Measurements from ENCODE around the gene TSPEAR.
"Not testable (repeated sequence)": the region's sequence is repeated elsewhere in the genome, so short reads cannot be mapped to it uniquely, and the experiment has no call there.

TSPEAR gene

DNA sequence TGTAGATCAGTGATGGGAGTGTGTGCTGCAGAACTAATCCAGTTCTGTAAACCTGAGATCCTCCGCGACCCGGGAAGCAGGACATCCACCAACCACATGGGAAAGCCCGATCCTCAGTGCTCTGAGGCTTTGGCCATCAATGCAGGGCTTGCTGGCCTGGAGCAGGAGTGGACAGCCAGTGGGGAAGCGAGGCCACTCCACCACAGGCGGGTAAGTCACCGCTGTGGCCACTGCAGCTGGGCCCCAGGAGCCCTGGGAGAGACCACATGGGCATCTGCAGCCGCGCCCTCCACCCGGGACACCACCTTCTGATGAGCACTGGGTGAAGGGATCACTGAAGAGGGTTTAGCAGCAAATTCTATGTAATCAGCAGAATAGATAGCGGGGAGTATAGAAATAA lies 30.2 kb downstream of the TSPEAR start:
- no peak for DNase-seq

DNA sequence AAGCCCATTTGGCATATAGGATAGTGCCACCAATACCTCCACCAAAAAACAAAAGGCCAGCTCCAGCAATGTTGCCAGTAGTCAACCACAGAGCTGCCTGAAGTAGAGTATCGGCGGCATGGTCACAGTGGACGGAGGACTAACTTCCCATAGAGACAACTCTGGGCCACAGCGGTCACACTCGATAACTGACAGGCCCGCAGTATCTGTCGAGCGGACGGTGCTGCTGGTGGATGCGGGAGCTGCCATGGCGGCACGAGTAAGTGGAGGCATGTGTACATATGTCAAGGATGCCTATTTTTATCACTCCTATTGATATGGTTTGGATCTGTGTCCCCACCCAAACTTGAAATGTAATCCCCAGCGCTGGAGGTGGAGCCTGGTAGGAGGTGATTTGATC lies 33.5 kb downstream of the TSPEAR start:
- no peak for DNase-seq

DNA sequence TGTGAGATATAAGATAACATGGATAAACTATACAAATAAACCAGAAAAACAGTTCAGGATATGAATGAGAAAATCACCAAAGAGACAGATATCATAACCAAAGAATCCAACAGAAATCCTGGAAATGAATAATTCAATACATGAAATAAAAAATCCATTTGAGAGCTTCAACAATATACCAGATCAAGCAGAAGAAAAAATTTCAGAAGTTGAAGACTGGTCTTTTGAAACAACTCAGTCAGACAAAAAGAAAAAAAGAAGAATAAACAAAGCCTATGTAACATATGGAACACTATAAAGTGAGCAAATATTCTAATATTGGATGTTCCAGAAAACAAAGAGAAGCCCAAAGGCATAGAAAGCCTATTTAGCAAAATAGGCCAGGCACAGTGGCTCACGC lies 39.5 kb downstream of the TSPEAR start:
- DNase-seq, result no peak

DNA sequence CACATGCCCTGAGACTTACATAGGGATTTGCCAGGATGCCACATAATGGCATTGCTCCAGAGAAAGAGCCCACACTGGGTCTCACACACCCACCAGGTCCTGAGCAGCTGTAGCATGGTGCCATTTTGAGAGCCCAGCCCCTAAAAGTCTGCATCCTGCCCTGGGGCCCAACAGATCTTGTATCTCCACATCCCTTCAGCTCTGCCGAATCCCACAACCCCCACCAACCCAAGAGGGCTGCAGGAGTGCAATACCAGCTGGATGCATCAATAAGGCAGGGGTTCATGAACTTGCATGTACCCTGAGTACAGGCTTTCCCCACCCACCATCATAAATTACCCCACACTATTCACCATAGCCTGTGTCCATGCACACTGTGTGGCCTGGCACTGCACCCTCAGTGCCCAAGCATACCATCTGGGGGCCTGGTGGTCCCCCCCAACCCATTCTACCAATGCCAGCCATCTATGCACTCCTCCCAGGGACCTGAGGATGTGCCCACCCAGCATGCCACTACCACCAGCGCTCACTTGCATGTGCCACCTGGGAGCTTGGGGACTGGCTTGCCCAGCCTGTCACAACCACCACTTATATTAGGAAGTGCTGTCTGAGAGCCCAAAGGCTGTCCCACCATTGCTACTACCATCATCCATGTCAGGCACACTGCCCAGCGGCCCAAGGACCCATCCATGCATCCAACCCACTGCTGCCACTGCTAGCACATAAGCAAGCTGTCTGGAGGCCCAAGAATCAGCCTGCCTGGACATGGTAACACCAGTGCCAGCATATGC lies 40.5 kb downstream of the TSPEAR start:
- no peak for DNase-seq

- no peak for DNase-seq
These were observed 43.8 kb downstream of the TSPEAR start for GRCh38 chr21:44667612-44668011.

GRCh38 chr21:44666401-44667320 lies 44.7 kb downstream of the TSPEAR start, which contains the start of gene KRTAP12-2:
Gene KRTAP12-2 (minus strand): TSS chr21:44666927. CDS start chr21:44666886, 41 bp downstream.
- peak; percentile 1 for DNase-seq

GRCh38 chr21:44664691-44665090 lies 46.7 kb downstream of the TSPEAR start:
- DNase-seq, result no peak

- DNase-seq, result not testable (repeated sequence)
These were observed 49.8 kb downstream of the TSPEAR start for GRCh38 chr21:44661567-44661966.

DNA sequence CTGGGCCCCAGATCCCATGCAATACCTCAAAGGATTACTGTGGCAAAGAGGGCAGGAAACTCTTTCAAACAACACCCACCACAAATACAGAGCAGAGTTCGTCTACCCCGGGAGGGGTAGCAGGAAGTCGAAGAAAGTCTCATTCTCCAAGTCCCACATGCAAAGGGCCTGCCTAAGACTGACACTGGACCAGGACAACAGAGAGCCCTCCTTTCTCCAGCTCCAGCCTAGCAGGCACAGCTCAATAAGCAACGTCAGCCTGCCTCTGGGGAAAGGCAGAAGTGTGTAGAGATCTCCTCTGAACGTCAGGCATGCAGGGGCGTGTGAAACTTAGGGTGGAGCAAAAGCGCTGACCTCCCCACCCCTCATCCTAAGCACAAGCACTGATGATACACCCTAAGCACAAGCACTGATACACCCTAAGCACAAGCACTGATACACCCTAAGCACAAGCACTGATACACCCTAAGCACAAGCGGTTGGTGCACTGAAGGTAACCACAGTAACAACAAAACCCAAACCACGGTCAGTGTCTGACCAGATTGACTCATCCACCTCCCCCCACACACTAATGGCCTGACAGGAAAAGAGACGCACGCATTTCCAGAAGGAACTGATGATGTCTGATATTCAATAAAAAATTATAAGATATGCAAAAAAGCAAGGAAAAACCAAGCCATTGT lies 52.3 kb downstream of the TSPEAR start:
- DNase-seq, result no peak

DNA sequence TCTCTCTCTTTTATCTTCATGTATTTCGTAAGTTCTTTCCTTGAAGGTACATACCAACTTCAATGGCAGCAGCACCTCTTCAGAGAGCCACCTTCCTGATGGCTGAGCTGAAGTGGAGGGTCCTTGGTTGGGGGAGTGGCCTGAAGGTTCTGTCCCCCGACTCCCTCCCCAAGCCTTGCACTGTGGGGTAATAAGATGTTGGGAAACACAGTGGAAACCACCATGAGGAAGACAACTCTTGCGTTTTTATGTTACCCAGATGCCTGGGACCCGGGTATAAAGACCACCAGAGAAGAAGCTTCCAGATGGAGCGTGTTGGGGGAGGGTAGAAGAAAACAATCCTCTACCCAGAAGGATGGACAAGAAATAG lies 52.8 kb downstream of the TSPEAR start:
- DNase-seq, result no peak

DNA sequence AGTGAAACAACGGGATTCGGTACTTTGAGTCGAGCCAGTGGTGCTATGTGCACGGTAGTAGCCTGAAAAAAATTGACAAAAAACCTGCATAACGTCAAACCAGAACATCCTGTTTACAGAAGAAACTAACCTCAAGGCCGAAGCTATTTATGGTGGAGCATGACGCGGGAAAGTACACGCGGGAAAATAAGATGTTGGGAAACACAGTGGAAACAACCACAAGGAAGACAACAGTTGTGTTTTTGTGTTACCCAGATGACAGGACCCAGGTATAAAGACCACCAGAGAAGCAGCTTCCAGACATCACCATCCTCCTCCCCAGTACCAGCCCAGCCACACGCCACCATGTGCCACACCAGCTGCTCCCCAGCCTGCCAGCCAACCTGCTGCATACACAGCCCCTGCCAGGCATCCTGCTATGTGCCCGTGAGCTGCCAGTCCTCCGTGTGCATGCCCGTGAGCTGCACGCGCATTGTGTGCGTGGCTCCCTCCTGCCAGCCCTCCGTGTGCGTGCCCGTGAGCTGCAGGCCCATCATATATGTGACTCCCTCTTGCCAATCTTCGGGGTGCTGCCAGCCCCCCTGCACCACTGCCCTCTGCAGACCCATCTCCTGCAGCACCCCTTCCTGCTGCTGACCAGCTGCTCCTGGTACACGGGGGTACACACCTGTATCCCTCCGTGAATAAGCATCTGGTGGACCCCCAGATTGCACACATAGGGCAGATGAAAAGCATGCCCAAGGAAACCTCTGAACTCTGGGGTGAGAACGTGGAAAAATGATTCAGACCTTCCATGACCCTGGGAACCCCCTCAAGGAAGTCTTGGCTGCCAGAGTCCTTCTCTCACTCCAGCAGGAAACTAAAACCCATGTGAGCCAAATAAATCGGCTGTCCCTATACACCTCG lies 53.5 kb downstream of the TSPEAR start, which contains the start of gene KRTAP12-3:
Gene KRTAP12-3 (plus strand): TSS at position 298 of the 906 bp plus-strand sequence. CDS start 48 bp downstream, at position 346.
- DNase-seq, result no peak

DNA sequence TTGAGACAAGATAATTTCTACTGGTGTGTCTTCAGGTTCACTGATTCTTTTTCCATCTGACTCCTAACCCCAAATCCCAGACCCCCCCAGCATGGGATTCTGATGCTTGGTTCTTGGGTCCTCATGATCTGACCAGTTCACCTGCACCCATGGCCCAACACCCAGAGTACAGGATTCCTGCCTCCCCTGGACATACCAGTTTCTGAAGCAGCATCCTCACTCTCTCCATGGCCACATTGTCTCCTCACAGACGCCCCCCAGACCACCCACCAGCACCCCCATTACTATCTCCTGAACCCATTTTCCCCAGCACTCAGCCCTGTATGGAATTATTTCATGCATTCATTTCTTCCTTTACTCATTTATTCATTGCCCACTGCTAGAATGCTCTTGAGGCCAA lies 54.5 kb downstream of the TSPEAR start:
- DNase-seq, result no peak

- DNase-seq, result no peak
These were observed 56.7 kb downstream of the TSPEAR start, which contains the start of gene KRTAP12-4 for GRCh38 chr21:44654576-44655175. Gene KRTAP12-4 (minus strand): TSS chr21:44654659. CDS start chr21:44654614, 45 bp downstream.

GRCh38 chr21:44653656-44654575 lies 57.5 kb downstream of the TSPEAR start:
- peak; percentile 12 for DNase-seq

GRCh38 chr21:44653123-44653522 lies 58.2 kb downstream of the TSPEAR start:
- DNase-seq, result no peak

GRCh38 chr21:44650973-44651675 lies 60.2 kb downstream of the TSPEAR start:
- no peak for DNase-seq

DNA sequence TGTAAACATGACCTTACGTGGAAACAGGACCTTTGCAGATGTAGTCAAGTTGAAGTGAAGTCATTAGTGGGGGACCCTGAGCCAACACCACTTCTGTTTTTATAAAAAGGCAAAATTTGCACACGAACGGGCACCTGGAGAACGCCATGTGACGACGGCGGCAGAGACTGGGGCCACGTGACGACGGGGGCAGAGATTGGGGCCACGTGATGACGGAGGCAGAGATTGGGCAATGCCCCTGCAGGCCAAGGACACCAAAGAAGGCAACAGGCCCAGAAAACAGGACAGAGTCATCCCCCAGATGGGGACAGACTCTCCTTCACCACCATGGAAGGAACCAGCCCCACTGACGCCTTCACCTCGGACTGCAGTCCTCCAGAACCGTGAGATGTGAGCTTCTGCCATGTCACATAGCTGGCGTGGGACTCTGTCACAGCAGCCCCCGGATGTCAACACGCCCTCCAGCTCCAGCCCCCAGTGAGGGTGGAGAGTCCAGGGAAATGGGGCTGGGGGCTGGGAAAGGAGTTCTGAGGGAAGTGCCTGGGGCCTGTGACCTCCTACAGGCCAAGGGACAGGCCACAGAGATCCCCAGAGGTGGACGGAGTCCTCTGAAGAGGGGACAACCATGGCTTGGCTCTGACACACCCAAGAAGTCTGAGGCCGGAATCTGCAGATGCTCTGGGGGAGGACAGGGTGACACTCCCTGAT lies 61.0 kb downstream of the TSPEAR start:
- DNase-seq, result no peak

DNA sequence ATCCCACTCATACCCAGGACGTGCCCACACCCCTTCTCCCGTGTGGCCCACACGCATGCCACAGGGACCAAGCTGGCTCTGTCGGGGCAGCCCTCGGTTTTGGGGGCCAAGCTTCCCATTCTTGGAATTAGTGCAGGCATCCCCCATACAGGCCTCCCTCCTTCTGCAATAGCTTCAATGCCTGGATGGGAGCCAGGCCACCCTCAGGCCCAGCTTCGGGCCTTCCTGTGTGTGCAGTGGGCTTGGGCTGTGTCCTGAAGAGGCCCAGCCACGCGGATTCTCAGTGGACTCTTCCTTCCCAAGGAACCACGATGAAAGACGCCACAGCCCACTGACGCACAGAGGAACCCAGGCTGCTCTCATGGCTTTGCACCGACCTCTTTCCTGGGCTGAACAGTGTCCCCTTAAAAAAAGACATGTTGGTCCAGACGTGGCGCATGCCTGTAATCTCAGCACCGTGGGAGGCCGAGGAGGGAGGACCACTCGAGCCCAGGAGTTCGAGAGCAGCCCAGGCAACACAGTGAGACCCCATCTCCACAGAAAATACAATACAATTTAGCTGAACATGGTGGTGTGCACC lies 61.8 kb downstream of the TSPEAR start:
- no peak for DNase-seq
